GM13977 (cell line): ENCODE measurements around the gene ZNF567.

Experiments used
- DNase-seq: peaks from one replicate; pipeline ENCODE4 v3.0.0; 2012; ENCODE audit warnings: low spot score
- CTCF ChIP-seq: IDR thresholded peaks from 2 replicates; pipeline ENCODE4 v1.5.1; 2012; ENCODE audit warnings: mild to moderate bottlenecking, control low read depth; ENCODE audit not compliant: insufficient read depth; ENCODE audit errors: extremely low read depth, missing control alignments
- in situ Hi-C: fragments of 300-500 bp; cut with MboI; formaldehyde crosslinking; loops from one replicate; pipeline ENCODE4 v1.12.0; 2022; ENCODE audit warnings: low sequenced_read_pairs, low pct_unique_long_range_greater_than_20kb, mixed read lengths, inconsistent platforms; ENCODE audit not compliant: unreplicated experiment

The ZNF567 gene

GRCh38 chr19:36687214-36688056, at the start of gene ZNF567:
Gene ZNF567, plus strand, starts transcription at chr19:36687612. Its CDS starts 7,256 bp downstream, at chr19:36694868.
- DNase-seq, result peak; percentile 96
- in situ Hi-C loops, result no loop called here
- TF ChIP-seq CTCF, result no peak

GRCh38 chr19:36638862-36639510, 48.4 kb upstream of the ZNF567 start:
- TF ChIP-seq CTCF, result no peak
- DNase-seq, result no peak
- in situ Hi-C loops, result no loop called here

- in situ Hi-C loops, result no loop called here
- no peak for TF ChIP-seq CTCF
- no peak for DNase-seq
Measured at GRCh38 chr19:36646746-36647145, 40.7 kb upstream of the ZNF567 start.

- in situ Hi-C loops, result no loop called here
- TF ChIP-seq CTCF, result no peak
- DNase-seq, result no peak
Measured at GRCh38 chr19:36652958-36653357, 34.5 kb upstream of the ZNF567 start.

- DNase-seq, result no peak
- in situ Hi-C loops, result no loop called here
Measured at GRCh38 chr19:36665832-36666231, 21.6 kb upstream of the ZNF567 start.

GRCh38 chr19:36668646-36669045, 18.8 kb upstream of the ZNF567 start:
- TF ChIP-seq CTCF, result no peak
- DNase-seq, result no peak
- in situ Hi-C loops, result no loop called here

More at GRCh38 chr19:36665832-36666231, 21.6 kb upstream of the ZNF567 start:
- TF ChIP-seq CTCF, result no peak
